ENCODE data around the gene MMP19.
"Not testable (repeated sequence)": the region's sequence is repeated elsewhere in the genome, so short reads cannot be mapped to it uniquely, and the experiment has no call there.

MMP19 gene

GRCh38 chr12:55840581-55841351, 2.0 kb downstream of the MMP19 start:
- DNase-seq = no peak

- no peak for DNase-seq
Measured at GRCh38 chr12:55839345-55840140, 3.2 kb downstream of the MMP19 start.

GRCh38 chr12:55838361-55838760, 4.4 kb downstream of the MMP19 start:
- DNase-seq = no peak

DNA sequence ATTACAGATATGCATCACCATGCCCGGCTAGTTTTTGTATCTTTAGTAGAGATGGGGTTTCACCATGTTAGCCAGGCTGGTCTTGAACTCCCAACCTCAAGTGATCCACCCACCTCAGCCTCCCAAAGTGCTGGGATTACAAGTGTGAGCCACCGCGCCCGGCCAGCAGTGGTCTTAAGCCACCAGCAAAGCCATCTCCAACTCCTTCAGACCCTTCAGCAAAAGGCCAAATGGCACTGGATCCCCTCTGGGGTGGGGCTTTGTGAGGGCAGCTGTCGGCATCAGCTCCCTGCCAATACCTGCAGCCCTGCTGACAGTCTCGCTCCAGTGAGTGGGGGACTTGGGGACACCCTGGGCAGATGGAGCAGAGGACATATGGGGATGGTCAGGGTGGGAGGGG, 8.3 kb downstream of the MMP19 start:
- not testable (repeated sequence) for DNase-seq

- no peak for DNase-seq
Measured at GRCh38 chr12:55833056-55833455, 9.7 kb downstream of the MMP19 start.

- DNase-seq = no peak
Measured at GRCh38 chr12:55831447-55831815, 11.3 kb downstream of the MMP19 start.

GRCh38 chr12:55830601-55831446, 11.9 kb downstream of the MMP19 start:
- no peak for DNase-seq

GRCh38 chr12:55829967-55830600, 12.7 kb downstream of the MMP19 start:
- DNase-seq = peak; percentile 19

GRCh38 chr12:55828357-55828756, 14.4 kb downstream of the MMP19 start:
- no peak for DNase-seq

DNA sequence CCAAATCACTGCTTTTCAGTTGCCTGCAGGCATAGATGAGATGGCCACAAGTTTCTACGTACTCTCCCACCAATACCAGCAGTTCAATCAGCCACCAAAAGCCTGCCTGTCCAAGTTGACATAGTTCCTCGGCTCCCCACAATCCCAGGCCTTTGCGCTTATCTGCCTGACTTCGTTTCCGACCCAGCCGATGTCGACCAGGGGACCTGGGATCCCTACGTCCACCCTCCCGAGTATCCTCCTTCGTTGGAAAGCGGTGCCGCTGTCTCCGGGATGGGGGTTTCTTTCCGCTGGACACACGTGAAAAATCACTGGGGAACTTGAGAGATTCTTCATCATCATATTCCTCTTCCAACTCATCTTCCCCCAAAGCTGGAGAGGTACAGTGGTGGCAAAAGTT, 14.9 kb downstream of the MMP19 start:
- no peak for DNase-seq

- DNase-seq = no peak
Measured at GRCh38 chr12:55824726-55825125, 18.0 kb downstream of the MMP19 start.

GRCh38 chr12:55823419-55823818, 19.3 kb downstream of the MMP19 start:
- DNase-seq = no peak

- no peak for DNase-seq
Measured at GRCh38 chr12:55822228-55822627, 20.5 kb downstream of the MMP19 start.

GRCh38 chr12:55820679-55821078, 22.1 kb downstream of the MMP19 start:
- no peak for DNase-seq

DNA sequence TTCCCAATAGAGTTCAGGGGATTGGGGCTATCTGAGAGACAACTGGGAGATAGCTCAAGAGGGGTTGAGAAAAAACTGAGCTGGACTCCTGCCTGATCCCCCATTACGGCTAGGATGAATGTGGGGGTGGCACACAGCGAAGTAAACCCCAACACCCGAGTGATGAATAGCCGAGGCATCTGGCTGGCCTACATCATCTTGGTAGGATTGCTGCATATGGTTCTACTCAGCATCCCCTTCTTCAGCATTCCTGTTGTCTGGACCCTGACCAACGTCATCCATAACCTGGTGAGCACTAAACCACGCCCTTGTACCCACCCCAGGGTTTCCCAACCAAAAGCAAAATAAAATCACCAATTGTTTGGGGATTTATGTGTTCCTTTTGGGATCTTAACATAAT, 23.9 kb downstream of the MMP19 start:
- no peak for DNase-seq

- no peak for DNase-seq
Measured at GRCh38 chr12:55818140-55818728, 24.5 kb downstream of the MMP19 start.

GRCh38 chr12:55817345-55818139, 25.2 kb downstream of the MMP19 start, which contains the start of the genes ORMDL2 and SARNP:
Gene ORMDL2 (plus strand): TSS chr12:55818041. CDS start chr12:55819000, 959 bp downstream.
Gene SARNP (minus strand): TSS chr12:55817724. CDS start chr12:55817701, 23 bp downstream.
- DNase-seq = peak; percentile 94

DNA sequence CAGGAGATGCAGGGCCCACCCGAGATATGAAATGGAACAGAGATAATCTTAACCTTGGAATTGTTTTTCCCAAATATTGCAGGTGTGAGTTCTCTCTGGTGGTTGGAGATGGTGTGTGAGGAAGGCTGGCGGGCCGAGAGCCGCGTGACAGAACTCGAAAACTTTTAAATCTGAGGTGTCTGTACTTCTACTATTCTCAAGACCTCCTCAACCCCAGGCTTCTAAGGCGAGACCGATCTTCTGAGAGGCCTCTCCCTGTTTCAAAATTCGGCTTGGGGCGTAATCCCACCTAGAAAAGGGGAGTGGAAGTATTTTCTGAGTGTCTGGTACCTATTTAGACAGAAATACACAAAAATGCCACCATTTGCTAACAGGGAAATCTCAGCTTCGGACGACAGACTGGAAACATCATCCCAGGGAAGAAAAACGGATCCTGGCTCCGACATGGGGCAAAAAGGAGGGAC, 25.8 kb downstream of the MMP19 start:
- no peak for DNase-seq

DNA sequence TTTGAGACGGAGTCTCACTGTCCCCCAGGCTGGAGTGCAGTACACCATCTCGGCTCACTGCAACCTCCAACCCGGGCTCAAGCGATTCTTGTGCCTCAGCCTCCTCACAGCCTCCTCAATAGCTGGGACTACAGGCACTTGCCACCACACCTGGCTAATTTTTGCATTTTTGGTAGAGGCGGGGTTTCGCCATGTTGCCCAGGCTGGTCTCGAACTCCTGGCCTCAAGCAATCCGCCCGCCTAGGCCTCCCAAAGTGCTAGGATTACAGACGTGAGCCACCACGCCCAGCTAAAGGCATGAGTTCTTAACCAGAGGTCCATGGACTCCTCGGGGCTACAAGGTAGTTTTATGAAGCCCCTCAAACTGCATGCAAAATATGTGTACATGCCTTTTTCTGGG, 27.3 kb downstream of the MMP19 start:
- DNase-seq = no peak

- no peak for DNase-seq
Measured at GRCh38 chr12:55814257-55814656, 28.5 kb downstream of the MMP19 start.

- no peak for DNase-seq
Measured at GRCh38 chr12:55812088-55812487, 30.6 kb downstream of the MMP19 start.
